ENCODE measurements around the gene CAMKMT.

CAMKMT gene

DNA sequence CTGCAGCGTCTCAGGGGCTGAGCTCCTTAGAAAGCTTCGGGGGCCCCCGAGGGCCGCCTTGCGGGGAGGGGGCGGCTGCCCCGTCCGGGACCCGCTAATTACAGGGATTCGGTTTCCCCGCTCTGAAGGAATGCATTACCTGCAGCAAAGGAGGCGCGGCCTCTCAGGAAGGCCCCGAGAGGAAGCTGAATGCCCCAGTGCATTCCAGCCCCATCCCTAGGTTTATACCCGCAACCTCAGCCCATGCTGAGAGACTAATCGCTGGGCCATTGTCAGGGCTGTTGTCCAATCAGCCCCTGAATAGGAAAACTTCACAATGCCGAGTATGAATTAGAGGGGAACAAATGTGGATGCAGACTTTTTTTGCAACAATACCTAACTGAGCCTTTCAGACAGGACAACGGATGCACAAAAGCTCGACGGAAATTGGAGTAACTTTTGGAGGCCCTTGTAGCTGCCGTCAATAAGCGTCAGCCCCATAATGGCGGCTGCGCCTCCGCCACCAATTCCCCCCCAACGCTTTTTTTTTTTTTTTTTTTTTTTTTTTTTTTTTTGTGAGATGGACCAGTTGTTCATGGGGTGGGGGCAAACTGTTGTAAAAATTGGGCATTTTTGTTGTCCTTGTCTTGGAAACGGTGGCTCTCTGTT, 441.2 kb downstream of the CAMKMT start:
- Histone ChIP-seq H3K9me3 (ENCODE audit: control insufficient read depth, insufficient read depth, low read length) (no peaks in the 10 kb centered on the region), H3K27ac (ENCODE audit: low read depth, low read length) (peak overlapping the region; percentile 87), H3K27me3 (ENCODE audit: control insufficient read depth, insufficient read depth, low read length) (peaks cover 77% of the 10 kb centered on the region), H3K9ac (ENCODE audit: low read depth, low read length) (no peak overlapping the region; the same call in 1 of the 2 replicates), H3K4me3 (ENCODE audit: low read depth, low read length) (peak overlapping the region; percentile 61), H3K36me3 (ENCODE audit: control insufficient read depth, insufficient read depth, low read length) (no peaks in the 10 kb centered on the region), H3K4me1 (ENCODE audit: control insufficient read depth, insufficient read depth, low read length) (peaks cover 78% of the 10 kb centered on the region)

DNA sequence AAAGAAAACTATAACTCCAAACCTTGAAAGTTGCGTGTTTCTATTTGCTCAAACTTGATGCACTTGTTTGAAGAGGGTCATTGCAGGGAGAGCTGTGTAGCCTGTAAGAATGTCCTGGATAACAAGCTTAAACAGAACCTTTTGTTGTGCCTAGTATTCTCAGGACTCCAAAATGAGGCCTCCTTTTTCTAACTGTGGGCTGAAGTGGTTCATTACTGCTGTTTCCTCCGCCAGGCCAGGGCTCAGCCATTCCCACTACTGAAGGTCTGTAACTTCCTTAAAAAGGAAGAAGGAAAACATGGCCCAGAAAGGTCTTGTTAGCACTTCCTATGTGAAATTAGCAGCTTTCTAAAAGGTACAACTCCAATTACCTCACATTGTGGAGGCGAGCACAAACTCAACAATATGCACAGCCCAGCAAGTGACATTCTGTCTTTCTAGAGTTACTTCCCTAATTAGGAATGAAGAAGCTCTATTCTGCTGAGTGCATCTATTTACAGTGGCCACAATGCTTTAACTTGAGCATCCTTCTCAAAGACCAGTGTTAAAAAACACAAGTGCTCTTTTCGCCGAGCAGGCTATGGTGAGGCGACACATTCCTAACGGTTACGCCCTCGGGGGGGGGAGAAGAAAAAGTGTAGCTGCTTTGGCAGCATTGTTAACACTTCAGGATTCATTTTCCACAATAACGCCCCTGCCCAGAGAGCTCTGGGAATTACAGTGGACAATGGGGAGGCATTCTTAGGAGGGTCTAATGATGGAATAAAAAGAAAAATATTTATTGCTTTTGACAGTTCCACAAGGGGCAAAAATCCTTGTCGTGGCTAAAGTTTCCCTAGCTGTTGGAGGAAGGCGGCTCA, 442.9 kb downstream of the CAMKMT start:
- Histone ChIP-seq H3K27ac (ENCODE audit: low read depth, low read length) (peak overlapping the region; percentile 80), H3K9me3 (ENCODE audit: control insufficient read depth, insufficient read depth, low read length) (no peaks in the 10 kb centered on the region), H3K27me3 (ENCODE audit: control insufficient read depth, insufficient read depth, low read length) (peaks cover 77% of the 10 kb centered on the region), H3K9ac (ENCODE audit: low read depth, low read length) (no peak overlapping the region), H3K4me3 (ENCODE audit: low read depth, low read length) (peak overlapping the region; percentile 41; the same call in 1 of the 2 replicates), H3K4me1 (ENCODE audit: control insufficient read depth, insufficient read depth, low read length) (peaks cover 75% of the 10 kb centered on the region), H3K36me3 (ENCODE audit: control insufficient read depth, insufficient read depth, low read length) (no peaks in the 10 kb centered on the region)

GRCh38 chr2:44805401-44806235, 443.9 kb downstream of the CAMKMT start:
- Histone ChIP-seq H3K9ac (ENCODE audit: low read depth, low read length) (no peak overlapping the region), H3K27me3 (ENCODE audit: control insufficient read depth, insufficient read depth, low read length) (peaks cover 67% of the 10 kb centered on the region), H3K36me3 (ENCODE audit: control insufficient read depth, insufficient read depth, low read length) (no peaks in the 10 kb centered on the region), H3K4me3 (ENCODE audit: low read depth, low read length) (peak overlapping the region; percentile 41), H3K27ac (ENCODE audit: low read depth, low read length) (peak overlapping the region; percentile 80), H3K9me3 (ENCODE audit: control insufficient read depth, insufficient read depth, low read length) (no peaks in the 10 kb centered on the region), H3K4me1 (ENCODE audit: control insufficient read depth, insufficient read depth, low read length) (peaks cover 65% of the 10 kb centered on the region)

DNA sequence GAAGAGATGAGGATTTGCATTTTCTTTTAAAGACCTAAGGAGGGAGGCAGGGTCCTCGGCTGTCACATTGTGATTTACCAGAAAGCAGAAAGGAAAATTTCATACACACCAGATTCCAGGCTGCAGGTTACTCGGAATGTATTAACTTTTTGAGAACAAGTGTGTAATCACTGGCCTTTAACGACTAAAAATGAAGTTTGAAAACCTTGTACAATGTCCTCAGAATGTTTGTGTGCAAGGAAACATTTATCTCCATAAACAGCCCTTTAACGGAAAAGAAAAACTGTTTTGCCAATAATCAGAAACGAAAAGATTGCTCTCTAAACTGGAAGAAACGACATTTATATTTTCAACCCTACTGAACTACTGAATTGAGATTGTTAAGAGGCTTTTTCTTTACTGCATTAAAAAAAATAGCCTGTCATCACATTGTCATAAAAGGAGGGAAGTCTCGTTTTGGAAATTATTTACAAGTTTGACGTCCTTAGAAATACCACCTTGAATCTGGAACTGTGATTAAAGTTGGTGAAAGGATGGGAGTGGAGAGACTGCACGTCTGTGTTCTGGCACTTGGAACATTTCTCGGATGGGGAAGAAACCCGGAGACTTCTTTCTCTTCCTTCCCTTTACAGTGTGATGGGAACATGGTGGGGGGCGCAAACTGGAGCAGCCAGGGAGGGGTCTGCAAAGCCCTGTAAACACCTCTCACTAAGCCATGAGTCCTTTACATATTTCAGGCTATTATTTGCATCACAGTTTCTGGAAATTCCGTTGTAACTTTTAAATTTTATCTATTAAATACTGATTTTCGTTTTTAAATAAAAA, 445.7 kb downstream of the CAMKMT start:
- Histone ChIP-seq H3K27me3 (ENCODE audit: control insufficient read depth, insufficient read depth, low read length) (peaks cover 59% of the 10 kb centered on the region), H3K27ac (ENCODE audit: low read depth, low read length) (no peak overlapping the region), H3K4me3 (ENCODE audit: low read depth, low read length) (no peak overlapping the region), H3K4me1 (ENCODE audit: control insufficient read depth, insufficient read depth, low read length) (peaks cover 48% of the 10 kb centered on the region), H3K9me3 (ENCODE audit: control insufficient read depth, insufficient read depth, low read length) (no peaks in the 10 kb centered on the region), H3K9ac (ENCODE audit: low read depth, low read length) (no peak overlapping the region), H3K36me3 (ENCODE audit: control insufficient read depth, insufficient read depth, low read length) (no peaks in the 10 kb centered on the region)

DNA sequence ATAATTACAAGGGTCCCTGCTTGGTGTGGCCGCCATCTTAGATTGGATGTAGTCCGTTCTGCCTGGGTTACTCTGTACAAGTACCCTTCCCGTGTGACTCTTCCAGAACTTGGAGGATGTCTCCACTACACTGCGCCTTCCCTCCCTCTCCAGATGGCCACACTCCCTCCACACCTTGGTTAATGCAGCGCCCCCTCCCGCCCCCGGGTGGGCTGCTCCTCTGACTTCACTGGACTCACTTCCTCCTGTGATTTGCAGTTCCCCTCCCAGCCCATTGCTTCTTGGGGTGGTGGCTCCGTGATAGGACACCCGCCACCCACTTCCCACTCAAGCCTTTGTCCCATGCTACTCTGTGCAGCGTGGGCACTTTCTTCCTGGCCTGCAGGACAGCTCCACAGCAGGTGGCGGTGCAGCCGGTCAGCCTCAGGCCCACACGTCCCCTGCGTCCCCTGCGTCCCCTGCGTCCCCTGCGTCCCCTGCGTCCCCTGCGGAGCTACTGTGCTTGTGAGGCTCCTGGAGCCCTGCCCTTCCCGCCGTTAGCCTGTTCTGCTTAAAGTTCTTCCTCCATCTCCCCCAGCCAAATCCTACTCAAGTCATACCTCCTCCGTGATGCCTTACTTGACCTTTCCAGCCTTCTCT, 449.3 kb downstream of the CAMKMT start:
- Histone ChIP-seq H3K27me3 (ENCODE audit: control insufficient read depth, insufficient read depth, low read length) (peaks cover 32% of the 10 kb centered on the region), H3K4me3 (ENCODE audit: low read depth, low read length) (no peak overlapping the region), H3K36me3 (ENCODE audit: control insufficient read depth, insufficient read depth, low read length) (no peaks in the 10 kb centered on the region), H3K9me3 (ENCODE audit: control insufficient read depth, insufficient read depth, low read length) (no peaks in the 10 kb centered on the region), H3K27ac (ENCODE audit: low read depth, low read length) (no peak overlapping the region), H3K4me1 (ENCODE audit: control insufficient read depth, insufficient read depth, low read length) (peaks cover 21% of the 10 kb centered on the region), H3K9ac (ENCODE audit: low read depth, low read length) (no peak overlapping the region)

DNA sequence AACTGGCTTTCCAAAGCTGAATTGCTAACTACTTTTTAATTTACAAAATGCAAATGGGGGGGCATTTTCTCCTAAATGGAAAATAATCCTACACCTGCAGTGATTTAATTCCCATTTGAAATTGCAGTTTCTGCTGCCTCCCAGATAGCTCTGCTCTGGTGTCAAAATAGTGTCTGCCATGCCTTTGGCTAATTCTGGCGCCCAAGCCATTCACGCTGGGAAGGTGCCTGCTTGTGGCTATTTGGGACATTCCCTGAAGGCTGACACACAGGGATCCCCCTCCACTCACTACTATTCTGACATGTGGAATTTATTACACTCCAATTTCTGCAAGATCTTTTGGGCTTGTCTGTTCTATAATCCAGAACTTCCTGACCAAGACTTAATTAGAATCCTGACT, 451.4 kb downstream of the CAMKMT start:
- Histone ChIP-seq H3K27ac (ENCODE audit: low read depth, low read length) (no peak overlapping the region), H3K9ac (ENCODE audit: low read depth, low read length) (no peak overlapping the region), H3K4me3 (ENCODE audit: low read depth, low read length) (no peak overlapping the region), H3K4me1 (ENCODE audit: control insufficient read depth, insufficient read depth, low read length) (no peaks in the 10 kb centered on the region), H3K27me3 (ENCODE audit: control insufficient read depth, insufficient read depth, low read length) (peaks cover 11% of the 10 kb centered on the region; the same call in 1 of the 2 replicates), H3K9me3 (ENCODE audit: control insufficient read depth, insufficient read depth, low read length) (no peaks in the 10 kb centered on the region), H3K36me3 (ENCODE audit: control insufficient read depth, insufficient read depth, low read length) (no peaks in the 10 kb centered on the region)

DNA sequence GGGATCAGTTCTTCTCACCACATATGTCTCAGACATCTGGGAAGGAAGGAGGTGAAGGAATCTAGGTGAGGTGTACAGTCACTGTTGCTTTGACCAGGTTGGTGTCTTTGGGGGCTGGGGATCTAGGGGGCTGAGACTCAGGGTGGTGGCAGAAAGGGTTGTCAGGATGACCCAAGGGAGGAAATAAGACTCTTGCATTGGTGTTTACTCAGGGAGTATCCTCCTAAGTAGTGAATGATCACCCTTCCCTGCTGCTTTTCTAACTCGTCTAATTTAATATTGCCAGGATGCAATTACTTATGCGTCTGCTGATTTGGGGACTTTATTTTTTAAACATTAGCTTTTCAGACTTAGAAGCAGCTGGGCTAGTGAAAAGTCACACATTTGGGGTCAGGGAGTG, 451.9 kb downstream of the CAMKMT start:
- Histone ChIP-seq H3K27me3 (ENCODE audit: control insufficient read depth, insufficient read depth, low read length) (peaks cover 6% of the 10 kb centered on the region; the same call in 1 of the 2 replicates), H3K9me3 (ENCODE audit: control insufficient read depth, insufficient read depth, low read length) (no peaks in the 10 kb centered on the region), H3K27ac (ENCODE audit: low read depth, low read length) (no peak overlapping the region), H3K9ac (ENCODE audit: low read depth, low read length) (no peak overlapping the region), H3K4me3 (ENCODE audit: low read depth, low read length) (no peak overlapping the region), H3K4me1 (ENCODE audit: control insufficient read depth, insufficient read depth, low read length) (no peaks in the 10 kb centered on the region), H3K36me3 (ENCODE audit: control insufficient read depth, insufficient read depth, low read length) (no peaks in the 10 kb centered on the region)

DNA sequence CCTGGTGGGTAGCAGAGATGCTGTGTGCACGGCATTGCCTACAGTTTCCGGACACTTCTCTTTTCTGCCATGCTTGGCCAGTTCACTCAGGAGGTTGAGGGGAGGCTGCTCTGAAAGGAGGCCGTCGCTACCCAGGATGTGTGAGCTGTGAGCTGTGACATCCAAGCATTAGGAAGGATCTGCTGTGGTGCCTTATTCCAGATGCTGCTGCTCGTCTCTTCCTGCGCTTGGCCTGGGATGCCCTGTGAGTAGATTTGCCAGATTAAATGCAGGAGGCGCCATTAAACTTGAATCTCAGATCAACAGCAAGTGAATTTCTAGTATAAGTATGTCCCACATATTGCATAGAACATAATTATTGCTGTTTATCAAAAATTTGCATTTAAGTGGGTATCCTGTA, 455.5 kb downstream of the CAMKMT start:
- Histone ChIP-seq H3K9me3 (ENCODE audit: control insufficient read depth, insufficient read depth, low read length) (no peaks in the 10 kb centered on the region), H3K36me3 (ENCODE audit: control insufficient read depth, insufficient read depth, low read length) (no peaks in the 10 kb centered on the region), H3K27me3 (ENCODE audit: control insufficient read depth, insufficient read depth, low read length) (no peaks in the 10 kb centered on the region), H3K4me3 (ENCODE audit: low read depth, low read length) (no peak overlapping the region), H3K9ac (ENCODE audit: low read depth, low read length) (no peak overlapping the region), H3K4me1 (ENCODE audit: control insufficient read depth, insufficient read depth, low read length) (peaks cover 10% of the 10 kb centered on the region; the same call in 1 of the 2 replicates), H3K27ac (ENCODE audit: low read depth, low read length) (no peak overlapping the region)

- Histone ChIP-seq H3K27ac (ENCODE audit: low read depth, low read length) (no peak overlapping the region), H3K27me3 (ENCODE audit: control insufficient read depth, insufficient read depth, low read length) (no peaks in the 10 kb centered on the region), H3K9me3 (ENCODE audit: control insufficient read depth, insufficient read depth, low read length) (no peaks in the 10 kb centered on the region), H3K4me3 (ENCODE audit: low read depth, low read length) (no peak overlapping the region), H3K9ac (ENCODE audit: low read depth, low read length) (no peak overlapping the region), H3K36me3 (ENCODE audit: control insufficient read depth, insufficient read depth, low read length) (no peaks in the 10 kb centered on the region), H3K4me1 (ENCODE audit: control insufficient read depth, insufficient read depth, low read length) (peaks cover 10% of the 10 kb centered on the region; the same call in 1 of the 2 replicates)
Measured at GRCh38 chr2:44817673-44818335, 456.1 kb downstream of the CAMKMT start.

All from HUES48 (cell line).